Activated CD4-positive, alpha-beta T cell treated with anti-CD3 and anti-CD28 coated beads, Interleukin-2, amount 50 U/mL, for 4 hours (primary cell): ENCODE data around the gene CCDC127.

Experiments
- DNase-seq, 2 experiments: peaks; one replicate each; pipeline ENCODE4 v3.0.0-alpha.2; 2020

CCDC127 gene

DNA sequence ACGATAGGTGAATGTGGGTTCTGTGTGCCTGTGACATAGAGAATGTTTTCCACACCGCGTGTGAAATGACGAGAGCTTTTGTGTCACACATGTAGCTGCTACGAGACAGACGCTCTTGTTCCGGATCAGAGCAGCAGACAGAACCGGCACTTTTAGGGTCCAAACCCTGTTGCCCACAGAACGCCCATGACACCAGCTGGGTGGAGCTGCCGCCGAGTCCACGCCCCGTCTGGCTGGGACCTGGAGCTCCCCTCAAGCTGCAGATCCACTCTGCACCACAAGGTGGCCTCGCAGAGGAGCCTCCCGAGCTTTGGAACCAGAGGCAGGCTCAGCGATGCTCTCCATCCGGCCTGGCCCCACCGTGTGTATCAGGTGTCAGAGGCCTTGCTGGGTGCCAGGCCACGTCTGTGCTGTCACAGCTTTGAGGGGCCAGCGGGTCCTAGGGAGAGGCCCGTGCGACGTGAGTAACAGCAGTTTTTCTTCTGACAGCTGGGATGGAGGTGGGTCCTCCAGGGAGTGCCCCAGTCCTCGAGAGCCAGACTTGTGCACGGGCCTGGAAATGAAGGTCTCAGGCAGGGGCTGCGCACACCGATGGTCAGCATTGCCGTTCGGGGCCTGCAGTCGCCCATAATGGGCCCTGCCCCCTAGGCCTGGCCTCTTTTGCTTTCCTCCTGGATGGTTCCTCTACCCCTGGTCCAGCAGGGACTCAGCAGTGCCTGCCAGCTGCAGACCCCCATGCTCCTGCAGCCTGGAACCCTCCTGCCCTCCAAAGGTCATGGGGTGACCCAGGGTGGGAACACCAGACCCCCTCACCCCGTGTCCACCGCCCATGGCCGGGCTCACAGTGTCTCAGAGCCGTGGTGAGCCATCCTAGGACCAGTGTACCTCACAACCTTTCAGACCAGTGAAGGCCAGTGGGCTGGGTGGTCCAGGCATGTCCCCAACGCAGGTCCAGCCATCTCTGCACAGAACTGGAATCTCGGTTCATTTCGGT, 29.2 kb downstream of the CCDC127 start:
- DNase-seq = peak; percentile 83 to 87

DNA sequence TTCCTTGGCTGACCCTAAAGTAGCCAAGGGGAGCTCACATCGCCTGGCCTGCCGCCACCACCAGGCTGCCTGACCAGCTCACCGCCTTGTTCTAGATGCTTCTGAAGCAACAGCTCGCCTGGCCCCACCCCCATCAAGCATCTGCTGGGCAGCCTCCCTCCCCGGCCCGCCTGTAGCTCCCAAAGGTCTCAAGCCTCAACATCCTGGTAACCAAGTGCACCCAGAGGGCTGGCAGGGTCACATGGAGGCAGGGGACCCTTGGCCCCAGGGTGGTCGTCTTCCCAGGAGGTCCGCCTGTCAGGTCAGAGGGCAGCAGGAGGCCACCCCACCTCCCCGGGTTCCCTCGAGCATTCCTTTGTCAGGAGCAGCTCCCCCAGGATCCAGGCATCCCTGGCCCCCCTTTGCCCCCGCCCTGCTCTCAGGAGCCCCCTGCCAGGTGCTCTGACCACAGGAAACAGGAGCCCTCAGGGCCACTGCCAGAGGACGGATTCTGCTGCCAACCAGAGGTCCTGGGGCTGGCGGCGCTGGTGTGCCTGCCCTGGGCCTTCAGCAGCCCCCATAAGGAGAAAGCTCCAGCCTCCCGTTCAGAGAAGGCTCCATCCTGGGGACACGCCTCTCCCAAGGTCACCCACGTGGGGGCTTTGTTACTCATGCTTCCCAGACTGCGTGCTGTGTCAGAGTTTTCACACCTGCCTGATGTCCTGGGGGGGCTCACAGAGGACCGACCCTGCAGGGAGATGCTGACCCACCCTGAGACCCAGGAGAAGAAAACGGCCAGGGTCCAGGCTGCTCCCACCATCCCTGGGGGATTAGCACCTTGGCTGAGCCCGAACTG, 30.1 kb downstream of the CCDC127 start:
- no peak for DNase-seq

DNA sequence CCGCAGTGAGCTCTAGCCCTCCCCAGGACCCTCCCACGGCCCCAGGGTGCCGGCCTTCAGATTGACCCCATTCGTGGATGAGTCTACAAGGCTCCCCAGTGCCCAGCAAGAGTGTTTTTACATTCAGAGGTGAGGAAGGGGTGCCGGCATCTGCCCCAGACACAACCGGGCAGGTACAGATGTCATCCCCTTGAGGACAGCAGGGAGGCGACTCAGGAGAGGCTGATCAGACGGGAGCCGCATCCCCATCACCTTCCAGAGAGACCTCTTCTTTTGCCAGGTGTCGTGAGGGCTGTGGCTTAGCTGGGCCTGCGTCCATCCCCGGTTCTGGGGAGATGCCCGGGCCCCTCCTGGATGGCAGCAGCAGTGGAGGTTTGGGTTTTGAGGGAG, 30.9 kb downstream of the CCDC127 start:
- no peak for DNase-seq

DNA sequence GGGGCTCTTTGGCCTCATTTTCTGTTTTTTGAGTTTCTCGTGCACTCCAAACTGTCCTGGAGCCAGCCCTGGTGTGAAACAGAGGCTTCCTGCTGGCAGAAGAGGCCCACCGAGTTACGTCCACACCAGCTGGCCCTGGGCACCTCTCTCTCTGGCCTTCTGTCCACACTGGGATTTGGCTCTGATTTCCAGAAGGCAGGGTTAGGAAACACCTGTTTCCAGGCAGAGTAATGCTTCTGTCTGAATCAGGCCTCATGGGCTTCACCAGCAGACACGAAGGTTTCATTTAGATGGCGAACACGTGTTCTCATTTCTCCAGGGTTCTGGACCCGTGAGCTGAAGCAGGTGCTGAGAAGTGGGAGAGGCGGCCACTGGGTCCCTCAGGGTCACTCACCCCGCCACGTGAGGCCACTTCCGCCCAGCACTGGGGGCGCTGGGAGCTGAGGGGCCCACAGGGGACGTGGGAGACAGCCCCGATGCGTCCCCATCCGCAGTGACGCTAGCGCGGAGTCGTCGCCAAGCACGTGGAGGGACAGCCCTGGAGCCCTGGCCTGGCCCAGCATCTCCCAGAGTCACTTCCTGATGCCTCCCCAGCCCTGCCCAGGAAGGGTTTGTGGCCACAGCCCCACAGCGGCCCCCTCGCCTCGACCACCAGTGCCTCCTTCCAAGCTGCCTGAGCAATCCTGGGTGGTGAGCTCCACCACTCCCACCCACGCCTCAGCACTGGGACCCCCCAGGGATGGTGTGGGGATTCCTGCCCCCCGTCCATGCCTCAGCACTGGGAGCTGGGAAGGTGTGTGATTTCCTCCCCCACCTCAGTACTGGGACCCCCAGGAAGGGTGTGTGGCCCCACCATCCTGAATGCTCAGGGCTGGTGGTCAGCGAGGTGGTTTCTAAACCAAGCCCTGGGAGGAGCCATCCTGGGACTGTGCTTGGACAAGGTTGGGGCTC, 31.6 kb downstream of the CCDC127 start:
- DNase-seq = no peak

DNA sequence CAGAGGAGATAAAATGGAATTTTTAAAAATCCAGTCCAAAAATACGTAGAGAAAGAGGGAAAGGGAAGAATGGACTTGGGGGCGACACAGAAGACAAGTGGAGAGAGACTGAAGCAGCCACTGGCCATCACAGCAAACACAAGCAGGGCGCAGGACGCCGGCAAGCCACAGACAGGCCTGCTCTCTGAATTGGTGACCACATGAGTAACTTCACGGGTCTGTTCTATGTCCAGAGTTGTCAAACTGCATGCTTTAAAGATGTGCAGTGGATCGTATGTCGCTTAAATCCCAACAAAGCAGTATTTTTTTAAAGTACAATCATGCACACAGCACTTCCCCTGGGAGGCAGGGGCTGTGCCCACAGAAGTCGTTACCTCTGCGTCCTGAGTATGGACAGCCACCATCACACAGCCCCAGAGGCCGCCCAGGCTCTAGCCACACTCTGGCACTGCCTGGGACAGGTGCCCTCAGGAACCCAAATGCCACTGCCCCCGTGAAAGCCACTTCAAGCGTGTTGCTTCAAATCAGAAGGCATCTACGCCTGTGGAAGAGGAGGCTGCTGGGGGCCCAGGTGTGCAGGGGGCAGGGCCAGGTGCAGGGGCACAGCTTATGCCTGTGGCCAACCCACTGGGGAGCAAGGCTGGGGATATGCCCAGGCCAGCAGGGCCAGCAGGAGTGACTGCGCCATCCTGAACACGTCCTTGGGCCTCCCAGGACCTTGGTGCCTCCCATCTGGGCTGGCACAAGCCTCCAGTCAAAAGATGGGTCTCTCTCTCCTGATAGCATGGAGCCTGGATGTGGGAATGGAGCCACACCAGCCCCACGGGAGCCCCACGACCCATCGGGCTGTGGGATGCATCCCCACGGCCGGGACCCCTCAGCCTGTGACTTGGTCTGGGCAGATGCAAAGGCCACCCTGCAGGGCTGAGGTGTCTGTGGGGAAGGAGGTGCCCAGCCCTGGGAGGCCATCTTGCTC, 32.6 kb downstream of the CCDC127 start:
- DNase-seq = no peak

DNA sequence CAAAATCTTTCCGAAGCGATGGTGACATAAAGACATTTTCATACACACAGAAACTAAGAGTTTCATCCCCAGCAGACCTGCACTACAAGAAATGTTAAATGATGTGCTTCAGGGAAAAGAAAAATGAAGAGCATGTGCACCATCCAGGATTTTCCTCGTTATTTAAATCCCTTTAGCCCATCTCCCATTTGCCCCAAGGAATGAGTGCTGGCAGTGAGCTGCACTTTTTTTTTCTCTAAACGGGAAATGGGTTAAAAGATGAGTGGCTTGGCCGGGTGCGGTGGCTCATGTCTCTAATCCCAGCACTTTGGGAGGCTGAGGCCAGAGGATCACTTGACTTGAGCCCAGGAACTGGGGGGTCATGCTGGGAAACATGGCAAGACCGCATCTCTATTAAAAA, 33.5 kb downstream of the CCDC127 start:
- no peak for DNase-seq

DNA sequence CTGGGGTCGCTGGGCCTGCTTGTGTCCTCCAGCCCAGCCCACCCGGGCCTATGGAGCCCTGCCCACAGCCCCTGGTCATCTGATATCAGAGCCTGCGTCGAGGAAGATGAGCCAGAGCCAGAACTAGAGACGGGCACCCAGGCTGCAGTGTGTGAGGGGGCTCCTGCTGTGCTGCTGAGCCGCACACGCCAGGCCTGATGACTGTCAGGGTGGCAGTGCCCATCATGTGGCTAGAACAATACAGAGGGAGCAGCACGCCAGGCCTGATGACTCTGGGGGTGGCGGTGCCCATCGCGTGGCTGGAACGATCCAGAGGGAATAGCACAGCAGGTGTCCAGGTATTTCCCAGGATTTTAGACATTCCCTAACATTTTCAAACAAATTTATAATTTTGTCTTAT, 35.8 kb downstream of the CCDC127 start:
- no peak for DNase-seq

DNA sequence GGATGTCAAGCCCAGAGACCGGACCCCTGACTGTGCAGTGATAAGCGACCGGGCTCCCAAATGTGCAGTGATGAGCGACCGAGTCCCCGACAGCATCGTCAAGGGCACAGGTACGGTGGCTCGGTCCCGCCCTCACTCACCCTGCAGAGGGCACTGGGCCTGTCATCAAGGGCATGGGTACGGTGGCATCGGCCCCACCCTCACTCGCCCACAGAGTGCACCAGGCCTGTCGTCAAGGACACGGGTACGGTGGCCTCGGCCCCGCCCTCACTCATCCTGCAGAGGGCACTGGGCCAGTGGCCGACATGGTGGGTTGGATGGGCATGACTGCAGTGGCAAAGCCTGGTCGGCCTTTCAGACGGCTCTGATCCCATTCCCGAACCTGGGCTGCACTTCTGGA, 36.4 kb downstream of the CCDC127 start:
- DNase-seq = no peak

DNA sequence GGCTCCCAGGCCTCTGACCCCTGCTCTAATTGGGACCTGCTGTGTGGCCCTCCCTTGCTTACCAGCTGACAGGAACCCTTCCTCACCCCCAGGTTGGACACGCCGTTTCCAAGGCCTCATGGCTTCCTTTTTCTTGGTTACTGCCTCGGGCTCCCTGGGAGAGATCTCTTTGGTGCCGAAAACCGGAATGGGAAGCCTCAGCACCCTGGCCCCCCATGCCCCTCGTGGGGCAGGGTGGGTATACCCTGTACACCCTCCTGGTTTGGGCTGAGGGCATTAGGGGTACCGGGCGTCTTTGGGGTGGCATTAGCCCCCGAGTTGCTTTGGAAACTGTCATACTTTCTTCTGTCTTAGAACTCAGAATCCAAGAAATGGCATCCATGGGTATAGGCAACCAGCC, 36.8 kb downstream of the CCDC127 start:
- no peak for DNase-seq

DNA sequence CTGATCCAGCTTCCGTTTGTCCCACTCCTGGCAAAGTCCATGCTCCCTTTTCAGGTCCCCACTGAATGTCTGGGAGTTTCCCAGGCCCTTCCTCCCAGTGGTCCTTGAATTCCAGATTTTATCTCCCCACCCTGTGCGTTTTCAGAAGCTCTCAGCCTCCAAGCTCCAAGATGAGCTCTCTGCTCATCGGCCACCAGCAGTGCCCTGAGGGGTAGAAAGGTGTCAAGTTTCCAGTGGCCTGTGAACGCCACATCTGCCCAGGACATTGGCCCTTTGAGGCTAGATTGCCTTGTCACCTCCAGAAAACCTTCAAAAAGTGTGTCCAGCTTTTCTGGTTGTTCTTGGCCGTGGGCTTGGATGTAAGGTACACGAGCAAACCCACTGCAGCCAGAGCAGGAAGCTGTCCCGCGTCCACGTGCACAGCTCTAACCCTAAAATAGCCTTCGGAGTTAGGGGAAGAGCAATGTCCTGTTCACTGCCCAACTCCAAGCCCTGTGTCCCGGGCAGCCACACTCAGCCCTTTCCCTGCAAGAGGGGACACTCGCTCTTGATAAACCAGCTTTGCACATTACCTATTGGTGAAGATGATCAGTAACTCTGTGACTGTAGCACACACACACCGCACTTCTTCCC, 37.6 kb downstream of the CCDC127 start:
- DNase-seq = no peak

DNA sequence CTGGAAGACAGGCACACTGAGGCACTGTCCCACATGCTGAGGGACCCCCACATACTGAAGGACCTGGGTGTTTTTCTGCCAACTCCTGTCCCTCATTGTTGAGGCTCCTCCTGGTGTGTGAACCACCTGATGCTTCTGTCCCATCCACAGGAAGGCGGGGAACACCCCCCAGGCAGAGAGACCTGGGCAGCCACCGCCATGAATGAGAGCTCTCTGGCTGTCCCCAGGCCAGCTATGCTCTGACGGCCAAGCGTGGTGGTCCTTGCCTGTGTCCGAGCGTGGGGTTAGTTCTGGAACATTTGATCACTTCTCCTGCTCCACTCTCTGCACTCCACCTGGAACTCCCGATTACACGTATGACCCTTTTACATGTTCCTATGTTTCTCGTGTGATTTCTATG, 38.6 kb downstream of the CCDC127 start:
- DNase-seq = no peak

DNA sequence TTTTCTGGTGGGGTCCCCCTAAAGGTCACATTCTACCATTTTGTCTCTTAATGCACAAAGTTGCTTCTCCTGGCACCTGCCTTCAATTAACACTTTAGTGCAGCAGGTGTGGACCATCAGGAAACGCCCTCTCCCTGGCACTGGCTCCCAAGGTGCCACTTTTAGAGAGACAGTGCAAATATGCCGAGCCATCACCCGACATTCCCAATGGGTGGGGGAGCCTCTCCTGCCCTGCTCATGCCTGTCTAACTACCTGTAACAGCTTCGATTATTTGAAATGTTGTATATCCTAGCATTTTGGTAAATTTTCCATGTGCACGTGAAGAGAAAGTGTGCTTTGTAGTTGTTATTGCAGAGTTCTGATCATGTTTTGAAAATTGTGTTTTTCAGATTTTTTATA, 39.8 kb downstream of the CCDC127 start:
- DNase-seq = no peak

DNA sequence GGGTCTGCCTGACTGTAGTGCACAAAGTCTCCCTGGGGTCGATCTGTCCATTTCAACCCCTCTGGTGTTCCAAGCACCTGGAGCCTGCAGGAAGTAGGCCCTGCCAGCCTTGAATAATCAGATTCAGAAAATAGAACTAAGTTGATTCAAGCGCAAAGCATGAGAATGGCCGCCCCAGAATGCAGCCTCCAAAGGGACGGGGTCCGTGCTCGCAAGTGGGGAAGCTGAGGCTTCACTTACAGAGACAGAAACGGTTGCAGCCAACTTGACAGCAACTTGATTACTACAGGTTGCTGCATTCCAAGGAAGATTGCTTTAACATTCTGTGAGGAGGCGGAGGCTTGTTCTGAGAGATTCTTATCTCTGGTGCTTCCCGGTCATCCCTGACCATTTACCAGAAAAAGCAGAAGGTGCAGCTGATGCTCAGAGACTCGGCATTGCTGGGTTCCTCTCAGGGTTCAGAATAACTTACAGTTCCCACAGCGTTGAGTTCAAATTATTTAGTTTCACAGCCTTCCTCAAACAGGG, 41.6 kb downstream of the CCDC127 start:
- no peak for DNase-seq

DNA sequence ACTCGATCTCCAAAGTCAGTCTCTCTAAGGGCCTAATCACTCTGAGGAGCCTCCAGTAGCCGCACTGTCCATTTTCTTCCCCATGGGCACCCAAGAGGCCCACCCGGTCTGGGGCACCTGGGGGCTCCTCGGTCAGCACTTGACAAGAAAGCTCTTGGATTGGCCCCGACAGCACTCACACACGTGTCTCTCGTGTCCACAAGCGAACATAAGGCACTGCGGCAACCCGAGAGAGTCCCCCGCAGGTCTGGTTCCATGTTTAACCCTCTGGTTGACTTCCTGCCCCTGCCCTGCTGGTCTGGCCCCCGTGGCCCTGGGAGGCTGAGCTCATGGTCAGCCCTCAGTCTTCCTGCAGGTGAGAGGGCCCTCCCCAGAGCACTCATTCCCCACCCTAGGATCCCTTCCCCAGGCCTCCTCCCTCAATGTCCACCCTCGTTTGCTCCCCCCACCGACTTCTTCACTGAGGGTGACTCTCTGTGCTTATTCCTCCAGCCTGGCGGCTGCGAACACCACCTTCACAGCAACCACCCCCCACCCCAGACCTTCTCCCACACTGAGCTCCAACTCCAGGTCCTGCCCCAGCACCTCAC, 43.0 kb downstream of the CCDC127 start:
- DNase-seq = no peak

DNA sequence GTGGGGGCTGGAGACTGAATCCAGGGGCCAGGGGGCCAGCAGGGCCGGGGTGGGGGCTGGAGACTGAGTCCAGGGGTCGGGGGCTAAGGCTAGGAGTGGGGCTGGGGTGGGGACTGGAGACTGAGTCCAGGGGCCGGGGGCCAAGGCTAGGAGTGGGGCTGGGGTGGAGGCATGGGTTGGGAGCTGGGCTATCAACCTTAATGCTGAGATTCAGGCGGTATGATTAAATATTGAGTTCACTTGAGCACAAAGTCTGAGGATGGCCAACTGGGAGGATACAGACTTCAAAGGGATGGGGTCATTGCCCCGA, 43.7 kb downstream of the CCDC127 start:
- no peak for DNase-seq

DNA sequence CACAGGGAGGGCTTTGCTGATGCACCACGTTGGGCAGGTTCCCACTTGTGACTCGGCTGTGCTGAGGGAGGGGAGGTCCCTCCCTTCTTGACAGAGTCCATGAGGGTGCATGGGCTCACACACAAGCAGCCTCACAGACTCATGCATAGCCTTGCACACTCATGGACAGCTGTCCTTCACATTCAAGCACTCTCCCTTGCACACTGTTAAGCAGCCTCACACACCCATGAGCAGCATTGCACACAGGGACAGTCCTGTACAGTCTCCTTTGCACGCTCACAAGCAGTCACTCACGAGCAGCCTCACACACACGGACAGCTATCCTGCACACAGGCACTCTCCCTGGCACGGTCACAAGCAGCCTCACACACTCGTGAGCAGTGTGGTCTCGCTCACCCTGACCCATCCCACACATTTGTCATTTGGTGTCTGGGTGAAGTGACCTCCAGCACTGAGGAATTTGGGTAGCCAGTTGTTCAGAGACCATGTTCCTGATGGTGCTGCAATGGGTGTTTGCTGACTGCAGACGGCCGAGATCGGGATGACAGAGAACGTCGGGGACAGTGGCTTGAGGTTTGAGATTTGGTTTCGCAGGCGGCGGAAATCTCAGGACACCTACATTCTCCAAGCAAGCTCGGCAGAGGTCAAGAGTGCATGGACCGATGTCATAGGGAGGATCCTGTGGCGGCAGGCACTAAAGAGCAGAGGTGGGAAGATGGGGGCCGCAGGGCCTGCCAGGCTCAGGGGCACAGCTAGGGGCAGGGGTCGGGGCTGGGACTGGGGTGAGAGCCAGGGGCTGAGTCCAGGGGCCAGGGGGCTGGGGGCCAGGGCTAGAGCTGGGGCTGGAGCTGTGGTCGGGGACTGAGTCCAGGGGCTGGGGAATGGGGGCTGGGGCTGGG, 44.3 kb downstream of the CCDC127 start:
- no peak for DNase-seq

DNA sequence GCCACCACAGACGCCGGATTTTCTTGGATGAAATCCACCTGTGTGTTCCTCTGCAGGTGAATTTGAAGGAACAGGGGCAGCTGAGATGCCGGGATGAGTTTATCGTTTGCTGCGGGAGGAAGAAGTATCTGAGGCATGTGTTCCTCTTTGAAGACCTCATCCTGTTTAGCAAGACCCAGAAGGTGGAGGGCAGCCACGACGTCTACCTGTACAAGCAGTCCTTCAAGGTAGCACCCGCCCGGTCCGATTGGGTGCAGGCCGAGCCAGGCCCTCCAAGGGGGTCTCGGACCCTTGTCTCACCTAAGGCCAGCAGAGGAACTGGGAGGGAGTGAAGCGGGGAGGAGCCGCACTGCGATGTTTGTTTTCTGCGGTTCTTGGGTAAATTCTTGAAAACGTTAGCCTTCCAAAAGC, 45.1 kb downstream of the CCDC127 start:
- no peak for DNase-seq

DNA sequence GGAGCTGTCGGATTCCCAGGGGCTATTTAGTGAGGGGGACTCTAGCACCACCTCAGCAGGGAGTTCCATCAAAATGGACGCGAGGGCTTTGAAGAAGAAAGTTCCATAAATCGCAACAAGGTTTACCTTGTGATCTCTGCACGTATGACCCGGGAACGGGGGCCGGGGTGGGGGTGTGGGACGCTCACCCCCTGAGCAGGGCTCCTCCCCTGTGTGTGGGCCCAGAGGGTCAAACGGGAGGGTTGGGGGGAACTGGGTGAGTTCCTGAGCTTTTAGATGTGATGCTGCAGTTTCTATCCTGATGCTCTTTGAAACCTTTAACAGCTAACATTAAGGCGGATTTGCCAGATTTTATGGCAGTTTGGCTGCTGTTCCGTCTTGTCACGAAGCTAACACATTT, 45.5 kb downstream of the CCDC127 start:
- no peak for DNase-seq

DNA sequence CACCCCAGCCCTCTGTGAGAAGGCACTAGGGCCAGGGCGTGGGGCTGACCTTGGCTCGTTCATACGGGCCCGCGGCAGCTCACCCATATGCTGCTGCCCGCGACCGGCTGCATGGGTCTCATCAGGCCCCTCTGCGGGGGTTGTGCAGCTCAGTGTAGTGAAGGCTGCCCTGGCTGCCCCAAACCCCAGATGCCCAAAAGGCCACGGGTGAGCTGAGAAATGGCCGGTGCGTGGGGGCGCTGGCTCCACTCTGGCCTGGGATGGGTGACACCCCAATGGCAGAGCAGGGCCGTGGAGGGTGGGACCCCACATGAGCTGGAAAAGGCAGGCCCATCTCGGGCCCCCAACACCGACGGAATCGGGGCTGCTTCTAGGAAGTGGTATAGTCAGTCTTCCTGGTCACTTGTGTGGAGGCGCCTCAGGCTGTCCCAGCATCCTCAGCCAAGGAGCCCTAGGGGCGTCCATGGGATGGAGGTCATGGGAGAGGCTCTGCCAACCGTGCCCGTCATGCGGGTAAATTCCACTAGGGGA, 46.1 kb downstream of the CCDC127 start:
- no peak for DNase-seq
